Measurements from ENCODE around the gene SLC41A2. TPM values are rescaled to one million over a fixed set of nuclear protein-coding genes. Genes with fewer than 3 reads are reported as not detected.

The SLC41A2 gene
- total and polyA plus RNA-seq, 2 donors (not counting 1 experiment from before 2014, with no cell fraction given), result 0.51 to 13.0 TPM

- no peak for DNase-seq
- Mint-ChIP-seq H3K27ac (no peak overlapping the region), H3K9me3 (ENCODE audit: insufficient read depth) (no peaks in the 10 kb centered on the region), H3K27me3 (no peaks in the 10 kb centered on the region), H3K4me3 (no peak overlapping the region), H3K4me1 (peaks cover 9% of the 10 kb centered on the region)
- no peak overlapping the region for H2AFZ ChIP-seq (ENCODE audit: insufficient read depth, low read depth, low read length, poor library complexity, severe bottlenecking)
- H3K27me3 ChIP-seq (replicated peaks in 1 of 4; ENCODE audit: control extremely low read depth in 1 of 4, control insufficient read depth in 3 of 4, insufficient read depth in 4 of 4, low read length in 3 of 4), result no peaks in the 10 kb centered on the region
- peaks cover 5 to 6% of the 10 kb centered on the region in 2 donors for H3K4me1 ChIP-seq (ENCODE audit: control insufficient read depth in 2 of 2, insufficient read depth in 2 of 2, low read length in 2 of 2)
- intact Hi-C loops (cut with micrococcal nuclease), result loop anchor here (10.0 kb wide), 3 partner anchors 269 to 739 kb away; partner anchors contain the start of gene TXNRD1
- H3K9ac ChIP-seq (ENCODE audit: low read length), result no peak overlapping the region
- H3K36me3 ChIP-seq (replicated peaks in 1 of 2; ENCODE audit: control extremely low read depth in 1 of 2, control insufficient read depth in 1 of 2, extremely low read depth in 1 of 2, insufficient read depth in 2 of 2, low read length in 1 of 2), result no peaks in the 10 kb centered on the region
- ChIA-PET POLR2A (no interaction called here), CTCF (interaction anchor here (0.6 to 1.6 kb wide), 3 partner anchors 12 to 572 kb away, joined by 3 to 6 read pairs (median 6); no protein-coding TSS in a partner anchor)
- no peak overlapping the region for H3K4me3 ChIP-seq (ENCODE audit: control extremely low read depth in 1 of 5, extremely low read depth in 1 of 5, insufficient read depth in 1 of 5, low read depth in 2 of 5, low read length in 4 of 5)
- H3K9me3 ChIP-seq (ENCODE audit: control extremely low read depth in 1 of 3, control insufficient read depth in 2 of 3, insufficient read depth in 1 of 3, low read length in 2 of 3), result no peaks in the 10 kb centered on the region
- WGBS (ENCODE audit: insufficient coverage), result no CpG with 5 or more reads among the region's 2 CpGs
- no peak for TF ChIP-seq EZH2 (IDR thresholded peaks at IDR 0.05; ENCODE audit: borderline replicate concordance, insufficient read depth, low read depth, low read length, poor library complexity, severe bottlenecking)
- TF ChIP-seq, protein P1, sequence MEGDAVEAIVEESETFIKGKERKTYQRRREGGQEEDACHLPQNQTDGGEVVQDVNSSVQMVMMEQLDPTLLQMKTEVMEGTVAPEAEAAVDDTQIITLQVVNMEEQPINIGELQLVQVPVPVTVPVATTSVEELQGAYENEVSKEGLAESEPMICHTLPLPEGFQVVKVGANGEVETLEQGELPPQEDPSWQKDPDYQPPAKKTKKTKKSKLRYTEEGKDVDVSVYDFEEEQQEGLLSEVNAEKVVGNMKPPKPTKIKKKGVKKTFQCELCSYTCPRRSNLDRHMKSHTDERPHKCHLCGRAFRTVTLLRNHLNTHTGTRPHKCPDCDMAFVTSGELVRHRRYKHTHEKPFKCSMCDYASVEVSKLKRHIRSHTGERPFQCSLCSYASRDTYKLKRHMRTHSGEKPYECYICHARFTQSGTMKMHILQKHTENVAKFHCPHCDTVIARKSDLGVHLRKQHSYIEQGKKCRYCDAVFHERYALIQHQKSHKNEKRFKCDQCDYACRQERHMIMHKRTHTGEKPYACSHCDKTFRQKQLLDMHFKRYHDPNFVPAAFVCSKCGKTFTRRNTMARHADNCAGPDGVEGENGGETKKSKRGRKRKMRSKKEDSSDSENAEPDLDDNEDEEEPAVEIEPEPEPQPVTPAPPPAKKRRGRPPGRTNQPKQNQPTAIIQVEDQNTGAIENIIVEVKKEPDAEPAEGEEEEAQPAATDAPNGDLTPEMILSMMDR (IDR thresholded peaks at IDR 0.05), result no peak
- no peaks in the 10 kb centered on the region for H4K20me1 ChIP-seq (ENCODE audit: control insufficient read depth, insufficient read depth, low read length, poor library complexity, severe bottlenecking)
- ATAC-seq (ENCODE audit: low read depth), result no peak
- no peak overlapping the region for H3K4me2 ChIP-seq (replicated peaks; ENCODE audit: low read depth, low read length, poor library complexity, severe bottlenecking)
- no peaks in the 10 kb centered on the region for H3K79me2 ChIP-seq (ENCODE audit: control insufficient read depth, insufficient read depth, low read length)
- H3K27ac ChIP-seq (ENCODE audit: low read length in 2 of 2), result no peak overlapping the region
These were observed 4.8 kb downstream of the SLC41A2 start for GRCh38 chr12:104953323-104953722.

DNA sequence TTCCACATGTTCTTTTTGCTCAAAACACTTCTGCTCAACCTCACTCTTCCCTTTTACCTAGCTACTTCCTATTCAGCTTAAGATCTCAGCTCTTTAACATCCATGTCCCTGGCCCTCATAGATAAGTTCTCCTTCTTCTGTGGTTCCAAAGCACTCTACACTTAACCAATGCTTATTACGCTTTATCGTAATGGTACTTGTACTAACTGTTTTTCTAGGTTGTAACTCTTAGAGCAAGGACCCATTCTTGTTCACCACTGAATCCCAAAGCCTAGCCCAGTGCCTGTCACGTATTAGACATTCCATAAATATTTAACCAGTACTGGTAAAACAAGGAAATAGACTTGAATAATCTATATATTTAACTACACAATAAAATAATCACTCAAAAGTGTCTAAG, 5.3 kb downstream of the SLC41A2 start:
- Mint-ChIP-seq H3K9me3 (ENCODE audit: insufficient read depth) (no peaks in the 10 kb centered on the region), H3K4me3 (no peak overlapping the region), H3K27me3 (no peaks in the 10 kb centered on the region), H3K27ac (no peak overlapping the region), H3K4me1 (peaks cover 9% of the 10 kb centered on the region)
- Histone ChIP-seq H3K4me2 (replicated peaks; ENCODE audit: low read depth, low read length, poor library complexity, severe bottlenecking) (no peak overlapping the region), H3K27ac (ENCODE audit: low read length in 2 of 2) (no peak overlapping the region), H3K79me2 (ENCODE audit: control insufficient read depth, insufficient read depth, low read length) (no peaks in the 10 kb centered on the region), H3K4me1 (ENCODE audit: control insufficient read depth in 2 of 2, insufficient read depth in 2 of 2, low read length in 2 of 2) (peaks cover 5 to 6% of the 10 kb centered on the region in 2 donors), H4K20me1 (ENCODE audit: control insufficient read depth, insufficient read depth, low read length, poor library complexity, severe bottlenecking) (no peaks in the 10 kb centered on the region), H3K36me3 (replicated peaks in 1 of 2; ENCODE audit: control extremely low read depth in 1 of 2, control insufficient read depth in 1 of 2, extremely low read depth in 1 of 2, insufficient read depth in 2 of 2, low read length in 1 of 2) (no peaks in the 10 kb centered on the region), H3K27me3 (replicated peaks in 1 of 4; ENCODE audit: control extremely low read depth in 1 of 4, control insufficient read depth in 3 of 4, insufficient read depth in 4 of 4, low read length in 3 of 4) (no peaks in the 10 kb centered on the region), H3K9ac (ENCODE audit: low read length) (no peak overlapping the region), H3K9me3 (ENCODE audit: control extremely low read depth in 1 of 3, control insufficient read depth in 2 of 3, insufficient read depth in 1 of 3, low read length in 2 of 3) (no peaks in the 10 kb centered on the region), H3K4me3 (ENCODE audit: control extremely low read depth in 1 of 5, extremely low read depth in 1 of 5, insufficient read depth in 1 of 5, low read depth in 2 of 5, low read length in 4 of 5) (no peak overlapping the region), H2AFZ (ENCODE audit: insufficient read depth, low read depth, low read length, poor library complexity, severe bottlenecking) (no peak overlapping the region)
- WGBS (ENCODE audit: insufficient coverage), result no CpG with 5 or more reads among the region's 3 CpGs
- no peak for TF ChIP-seq EZH2 (IDR thresholded peaks at IDR 0.05; ENCODE audit: borderline replicate concordance, insufficient read depth, low read depth, low read length, poor library complexity, severe bottlenecking)
- TF ChIP-seq, protein P1 (IDR thresholded peaks at IDR 0.05), result no peak
- ATAC-seq (ENCODE audit: low read depth) (no peak), DNase-seq (no peak)
- ChIA-PET CTCF (interaction anchor here (0.6 to 1.6 kb wide), 2 partner anchors 12 to 571 kb away, joined by 6 read pairs; no protein-coding TSS in a partner anchor), POLR2A (no interaction called here)
- intact Hi-C loops (cut with micrococcal nuclease), result loop anchor here (10.0 kb wide), 3 partner anchors 268 to 738 kb away; partner anchors contain the start of gene TXNRD1
